GM12872 (cell line): ENCODE measurements around the gene PA2G4.

Experiments used
- TF ChIP-seq, protein P1 (sequence below): IDR thresholded peaks from 3 replicates; pipeline ENCODE4 v1.5.1; 2011; ENCODE audit warnings: low read depth, mild to moderate bottlenecking, low read length, moderate library complexity; ENCODE audit not compliant: insufficient read depth

The PA2G4 gene

DNA sequence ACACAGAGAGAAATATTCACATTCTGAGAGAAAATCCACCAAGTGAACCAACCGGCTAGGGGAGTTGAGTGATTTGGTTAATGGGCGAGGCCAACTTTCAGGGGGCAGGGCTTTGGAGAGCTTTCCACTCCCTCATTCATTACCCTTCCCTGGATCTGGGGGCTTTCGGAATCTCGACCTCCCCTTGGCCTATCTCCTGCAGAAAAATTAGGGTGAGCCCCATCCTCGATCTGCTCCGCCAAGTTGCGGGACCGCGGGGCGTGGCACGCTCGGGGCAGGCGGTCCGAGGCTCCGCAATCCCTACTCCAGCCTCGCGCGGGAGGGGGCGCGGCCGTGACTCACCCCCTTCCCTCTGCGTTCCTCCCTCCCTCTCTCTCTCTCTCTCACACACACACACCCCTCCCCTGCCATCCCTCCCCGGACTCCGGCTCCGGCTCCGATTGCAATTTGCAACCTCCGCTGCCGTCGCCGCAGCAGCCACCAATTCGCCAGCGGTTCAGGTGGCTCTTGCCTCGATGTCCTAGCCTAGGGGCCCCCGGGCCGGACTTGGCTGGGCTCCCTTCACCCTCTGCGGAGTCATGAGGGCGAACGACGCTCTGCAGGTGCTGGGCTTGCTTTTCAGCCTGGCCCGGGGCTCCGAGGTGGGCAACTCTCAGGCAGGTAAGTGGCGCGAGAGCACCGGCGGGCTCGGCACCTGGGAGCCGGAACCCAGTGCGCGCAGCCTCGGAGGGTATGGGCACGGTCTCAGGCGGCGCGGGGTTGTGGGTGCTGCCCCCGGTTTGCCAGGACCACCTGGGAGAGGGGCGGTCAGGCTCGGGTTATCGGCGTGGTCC lies 24.4 kb upstream of the PA2G4 start, which contains the start of gene ERBB3:
Gene ERBB3, plus strand, starts transcription at position 443 of the 833 bp plus-strand sequence. Its CDS starts 136 bp downstream, at position 579.
- TF ChIP-seq, protein P1, sequence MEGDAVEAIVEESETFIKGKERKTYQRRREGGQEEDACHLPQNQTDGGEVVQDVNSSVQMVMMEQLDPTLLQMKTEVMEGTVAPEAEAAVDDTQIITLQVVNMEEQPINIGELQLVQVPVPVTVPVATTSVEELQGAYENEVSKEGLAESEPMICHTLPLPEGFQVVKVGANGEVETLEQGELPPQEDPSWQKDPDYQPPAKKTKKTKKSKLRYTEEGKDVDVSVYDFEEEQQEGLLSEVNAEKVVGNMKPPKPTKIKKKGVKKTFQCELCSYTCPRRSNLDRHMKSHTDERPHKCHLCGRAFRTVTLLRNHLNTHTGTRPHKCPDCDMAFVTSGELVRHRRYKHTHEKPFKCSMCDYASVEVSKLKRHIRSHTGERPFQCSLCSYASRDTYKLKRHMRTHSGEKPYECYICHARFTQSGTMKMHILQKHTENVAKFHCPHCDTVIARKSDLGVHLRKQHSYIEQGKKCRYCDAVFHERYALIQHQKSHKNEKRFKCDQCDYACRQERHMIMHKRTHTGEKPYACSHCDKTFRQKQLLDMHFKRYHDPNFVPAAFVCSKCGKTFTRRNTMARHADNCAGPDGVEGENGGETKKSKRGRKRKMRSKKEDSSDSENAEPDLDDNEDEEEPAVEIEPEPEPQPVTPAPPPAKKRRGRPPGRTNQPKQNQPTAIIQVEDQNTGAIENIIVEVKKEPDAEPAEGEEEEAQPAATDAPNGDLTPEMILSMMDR, result no peak

GRCh38 chr12:56080556-56081138 lies 23.7 kb upstream of the PA2G4 start:
- TF ChIP-seq, protein P1, result no peak

DNA sequence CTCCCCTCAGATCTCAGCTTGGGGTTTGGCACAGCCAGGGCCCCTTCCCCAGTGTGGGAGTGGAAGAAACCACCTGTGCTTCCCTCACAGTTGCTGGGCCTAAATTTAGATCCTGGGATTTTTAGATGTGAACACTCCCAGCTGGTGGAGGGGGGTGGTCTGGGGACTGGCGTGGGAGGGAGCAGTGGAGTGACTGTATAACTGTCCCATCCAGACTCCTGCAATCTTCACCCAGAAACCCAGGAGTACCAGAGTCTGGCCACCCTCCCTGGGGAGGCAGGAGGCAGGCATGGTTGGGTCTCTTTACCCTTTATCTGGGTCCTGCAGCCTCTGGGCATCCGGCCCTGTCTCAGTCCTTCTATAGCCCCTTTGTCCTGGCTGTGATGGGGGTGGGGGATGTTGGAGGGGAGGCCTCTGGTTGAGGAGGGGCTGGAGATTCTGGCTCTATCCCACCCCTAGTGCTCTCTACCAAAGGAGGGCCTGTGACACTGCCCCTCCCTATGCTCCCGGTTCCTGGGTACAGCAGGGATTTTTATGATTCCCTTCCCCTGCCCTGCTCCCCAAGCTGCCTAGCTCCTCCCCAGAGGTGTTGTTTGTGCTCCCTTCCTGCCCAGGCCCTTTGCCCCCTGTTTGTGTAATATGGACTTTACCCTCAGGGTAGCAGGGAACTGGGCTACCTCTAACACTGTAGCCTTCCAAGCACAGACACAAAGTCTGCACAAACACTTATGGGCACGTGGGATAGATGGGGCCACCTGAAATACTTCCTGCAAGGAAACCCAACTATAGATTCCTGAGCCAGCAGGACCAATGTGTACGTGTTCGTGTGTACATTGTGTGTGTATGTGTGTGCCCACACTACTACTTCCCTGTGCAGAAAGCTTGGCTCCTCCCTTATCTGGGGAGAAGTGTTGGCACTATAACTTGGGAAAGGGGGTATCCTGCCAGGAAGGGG lies 22.7 kb upstream of the PA2G4 start:
- TF ChIP-seq, protein P1, result no peak

DNA sequence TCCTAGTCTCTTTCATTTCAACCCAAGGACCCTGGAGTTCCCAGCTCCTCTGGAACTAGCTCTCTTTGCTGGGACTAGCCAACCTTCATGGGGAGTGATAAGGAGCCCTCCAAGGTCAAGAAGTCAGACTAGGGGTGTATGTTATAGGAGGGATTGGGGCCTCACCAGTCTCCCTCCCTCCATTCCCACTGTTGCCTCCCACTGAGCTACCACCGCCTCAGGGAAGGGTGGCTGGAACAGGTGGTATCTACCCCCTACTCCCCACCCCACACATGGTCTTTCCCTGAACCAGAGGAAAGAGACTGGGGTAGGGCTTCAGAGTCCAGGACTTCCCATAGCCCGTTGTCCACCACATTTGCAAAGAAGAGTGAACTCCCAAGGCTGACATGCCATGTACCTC lies 22.0 kb upstream of the PA2G4 start:
- TF ChIP-seq, protein P1, result no peak

- TF ChIP-seq, protein P1, result no peak
Observed at GRCh38 chr12:56082967-56083366, 21.4 kb upstream of the PA2G4 start.

DNA sequence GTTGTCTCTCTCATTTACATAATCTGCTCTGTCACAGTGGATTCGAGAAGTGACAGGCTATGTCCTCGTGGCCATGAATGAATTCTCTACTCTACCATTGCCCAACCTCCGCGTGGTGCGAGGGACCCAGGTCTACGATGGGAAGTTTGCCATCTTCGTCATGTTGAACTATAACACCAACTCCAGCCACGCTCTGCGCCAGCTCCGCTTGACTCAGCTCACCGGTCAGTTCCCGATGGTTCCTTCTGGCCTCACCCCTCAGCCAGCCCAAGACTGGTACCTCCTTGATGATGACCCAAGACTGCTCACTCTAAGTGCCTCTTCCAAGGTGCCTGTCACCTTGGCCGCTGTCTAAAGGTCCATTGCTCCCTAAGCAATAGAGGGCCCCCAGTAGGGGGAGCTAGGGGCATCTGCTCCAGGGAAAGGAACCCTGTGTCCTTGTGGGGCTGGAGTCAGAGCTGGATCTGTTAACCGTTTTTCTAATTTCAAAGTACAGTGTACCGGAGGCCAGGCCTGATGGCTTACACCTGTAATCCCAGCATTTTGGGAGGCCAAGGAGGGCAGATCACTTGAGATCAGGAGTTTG lies 19.3 kb upstream of the PA2G4 start:
- TF ChIP-seq, protein P1, result peak; percentile 61

DNA sequence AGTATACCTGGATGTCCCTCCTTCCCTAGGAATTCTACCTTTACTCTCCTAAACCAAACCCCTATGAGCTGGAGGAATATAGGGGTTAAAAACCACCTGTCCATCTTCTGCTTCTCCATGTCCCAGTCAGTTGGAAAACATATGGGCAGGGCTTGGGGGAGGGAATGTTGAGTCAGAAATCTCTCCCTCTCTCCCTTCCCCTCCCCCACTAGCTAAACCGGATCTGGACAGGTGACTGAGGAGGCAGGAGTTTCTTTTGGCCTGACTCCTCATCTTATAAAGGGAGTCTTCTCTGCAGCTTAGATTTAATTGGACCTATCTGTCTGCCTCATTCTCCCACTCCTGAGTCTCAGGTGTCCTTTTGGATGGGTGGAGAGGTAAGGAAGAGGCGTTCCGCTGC lies 18.3 kb upstream of the PA2G4 start:
- TF ChIP-seq, protein P1, result no peak
